Measurements from ENCODE around the gene KCNJ15.

Gene KCNJ15

GRCh38 chr21:38265166-38265565 is 8.4 kb downstream of the KCNJ15 start:
- peaks cover 32% of the 10 kb centered on the region for H3K4me1 ChIP-seq (ENCODE audit: low read depth, poor library complexity, severe bottlenecking)
- no peak overlapping the region for H3K27ac ChIP-seq
- H3K79me2 ChIP-seq (ENCODE audit: insufficient read depth, low read depth), result no peaks in the 10 kb centered on the region
- no peaks in the 10 kb centered on the region for H3K36me3 ChIP-seq (ENCODE audit: insufficient read depth)
- no peaks in the 10 kb centered on the region for H4K20me1 ChIP-seq (ENCODE audit: insufficient read depth)
- H3K4me2 ChIP-seq, result no peak overlapping the region
- H3K9ac ChIP-seq, result no peak overlapping the region
- no peaks in the 10 kb centered on the region for H3K27me3 ChIP-seq (ENCODE audit: insufficient read depth, low read depth)
- H3K4me3 ChIP-seq (IDR thresholded peaks at IDR 0.05; ENCODE audit: insufficient read depth, low read depth, low read length), result no peak overlapping the region
- TF ChIP-seq CTCF (conservative IDR thresholded peaks at IDR 0.05; ENCODE audit: low read depth, low read length), result no peak
- no peak overlapping the region for H2AFZ ChIP-seq (ENCODE audit: low read depth)

GRCh38 chr21:38266732-38267131 is 9.9 kb downstream of the KCNJ15 start:
- H3K27me3 ChIP-seq (ENCODE audit: insufficient read depth, low read depth), result no peaks in the 10 kb centered on the region
- H3K9ac ChIP-seq, result no peak overlapping the region
- H2AFZ ChIP-seq (ENCODE audit: low read depth), result no peak overlapping the region
- no peak overlapping the region for H3K4me3 ChIP-seq (IDR thresholded peaks at IDR 0.05; ENCODE audit: insufficient read depth, low read depth, low read length)
- H4K20me1 ChIP-seq (ENCODE audit: insufficient read depth), result no peaks in the 10 kb centered on the region
- TF ChIP-seq CTCF (conservative IDR thresholded peaks at IDR 0.05; ENCODE audit: low read depth, low read length), result no peak
- H3K4me2 ChIP-seq, result peak overlapping the region; percentile 79; the same call in 1 of the 2 replicates
- H3K36me3 ChIP-seq (ENCODE audit: insufficient read depth), result no peaks in the 10 kb centered on the region
- H3K79me2 ChIP-seq (ENCODE audit: insufficient read depth, low read depth), result no peaks in the 10 kb centered on the region
- H3K27ac ChIP-seq, result no peak overlapping the region
- H3K4me1 ChIP-seq (ENCODE audit: low read depth, poor library complexity, severe bottlenecking), result peaks cover 45% of the 10 kb centered on the region

- H4K20me1 ChIP-seq (ENCODE audit: insufficient read depth), result no peaks in the 10 kb centered on the region
- no peaks in the 10 kb centered on the region for H3K79me2 ChIP-seq (ENCODE audit: insufficient read depth, low read depth)
- no peaks in the 10 kb centered on the region for H3K27me3 ChIP-seq (ENCODE audit: insufficient read depth, low read depth)
- H2AFZ ChIP-seq (ENCODE audit: low read depth), result peak overlapping the region; percentile 71; the same call in 1 of the 2 replicates
- peak overlapping the region; percentile 88; the same call in 1 of the 2 replicates for H3K27ac ChIP-seq
- peak overlapping the region; percentile 79 for H3K4me2 ChIP-seq
- no peak for TF ChIP-seq CTCF (conservative IDR thresholded peaks at IDR 0.05; ENCODE audit: low read depth, low read length)
- H3K36me3 ChIP-seq (ENCODE audit: insufficient read depth), result no peaks in the 10 kb centered on the region
- peaks cover 50% of the 10 kb centered on the region for H3K4me1 ChIP-seq (ENCODE audit: low read depth, poor library complexity, severe bottlenecking)
- no peak overlapping the region for H3K4me3 ChIP-seq (IDR thresholded peaks at IDR 0.05; ENCODE audit: insufficient read depth, low read depth, low read length)
- no peak overlapping the region for H3K9ac ChIP-seq
Observed at GRCh38 chr21:38267136-38267755, 10.5 kb downstream of the KCNJ15 start.

- Histone ChIP-seq H3K4me2 (peak overlapping the region; percentile 79), H3K36me3 (ENCODE audit: insufficient read depth) (no peaks in the 10 kb centered on the region), H4K20me1 (ENCODE audit: insufficient read depth) (no peaks in the 10 kb centered on the region), H3K9ac (peak overlapping the region; percentile 60), H2AFZ (ENCODE audit: low read depth) (peak overlapping the region; percentile 71), H3K27me3 (ENCODE audit: insufficient read depth, low read depth) (no peaks in the 10 kb centered on the region), H3K4me1 (ENCODE audit: low read depth, poor library complexity, severe bottlenecking) (peaks cover 58% of the 10 kb centered on the region), H3K79me2 (ENCODE audit: insufficient read depth, low read depth) (no peaks in the 10 kb centered on the region), H3K4me3 (IDR thresholded peaks at IDR 0.05; ENCODE audit: insufficient read depth, low read depth, low read length) (no peak overlapping the region), H3K27ac (peak overlapping the region; percentile 88)
- no peak for TF ChIP-seq CTCF (conservative IDR thresholded peaks at IDR 0.05; ENCODE audit: low read depth, low read length)
Observed at GRCh38 chr21:38267991-38268863, 11.4 kb downstream of the KCNJ15 start.

Measured in KMS-11 (cell line).